ENCODE measurements around the gene PRSS2.

DNA sequence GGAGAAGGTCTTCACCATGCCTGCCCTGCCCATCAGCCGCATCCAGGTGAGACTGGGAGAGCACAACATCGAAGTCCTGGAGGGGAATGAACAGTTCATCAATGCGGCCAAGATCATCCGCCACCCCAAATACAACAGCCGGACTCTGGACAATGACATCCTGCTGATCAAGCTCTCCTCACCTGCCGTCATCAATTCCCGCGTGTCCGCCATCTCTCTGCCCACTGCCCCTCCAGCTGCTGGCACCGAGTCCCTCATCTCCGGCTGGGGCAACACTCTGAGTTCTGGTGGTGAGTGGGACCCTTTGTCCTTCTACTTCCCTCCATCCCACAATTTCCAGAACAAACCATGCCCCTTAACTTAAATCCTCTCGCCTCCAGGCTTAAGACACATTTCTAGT, 2.5 kb downstream of the PRSS2 start:
- TF ChIP-seq, protein P1, sequence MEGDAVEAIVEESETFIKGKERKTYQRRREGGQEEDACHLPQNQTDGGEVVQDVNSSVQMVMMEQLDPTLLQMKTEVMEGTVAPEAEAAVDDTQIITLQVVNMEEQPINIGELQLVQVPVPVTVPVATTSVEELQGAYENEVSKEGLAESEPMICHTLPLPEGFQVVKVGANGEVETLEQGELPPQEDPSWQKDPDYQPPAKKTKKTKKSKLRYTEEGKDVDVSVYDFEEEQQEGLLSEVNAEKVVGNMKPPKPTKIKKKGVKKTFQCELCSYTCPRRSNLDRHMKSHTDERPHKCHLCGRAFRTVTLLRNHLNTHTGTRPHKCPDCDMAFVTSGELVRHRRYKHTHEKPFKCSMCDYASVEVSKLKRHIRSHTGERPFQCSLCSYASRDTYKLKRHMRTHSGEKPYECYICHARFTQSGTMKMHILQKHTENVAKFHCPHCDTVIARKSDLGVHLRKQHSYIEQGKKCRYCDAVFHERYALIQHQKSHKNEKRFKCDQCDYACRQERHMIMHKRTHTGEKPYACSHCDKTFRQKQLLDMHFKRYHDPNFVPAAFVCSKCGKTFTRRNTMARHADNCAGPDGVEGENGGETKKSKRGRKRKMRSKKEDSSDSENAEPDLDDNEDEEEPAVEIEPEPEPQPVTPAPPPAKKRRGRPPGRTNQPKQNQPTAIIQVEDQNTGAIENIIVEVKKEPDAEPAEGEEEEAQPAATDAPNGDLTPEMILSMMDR (IDR thresholded peaks at IDR 0.05): no peak
- TF ChIP-seq EZH2 (IDR thresholded peaks at IDR 0.05; ENCODE audit: borderline replicate concordance, insufficient read depth, low read depth, low read length, poor library complexity, severe bottlenecking): no peak
